Erythroblast (primary cell): ENCODE measurements around the gene AAGAB.

ENCODE experiments used
- DNase-seq, 2 experiments: peaks; one replicate each; lab custom pipeline; 2025; lab: John Stamatoyannopoulos, UW
- GATA1 ChIP-seq: IDR thresholded peaks from 2 replicates; pipeline ENCODE4 v1.6.1; 2011; ENCODE audit warnings: low read depth, mild to moderate bottlenecking, control low read depth, low read length, moderate library complexity
- POLR2A ChIP-seq: IDR thresholded peaks from 2 replicates; pipeline ENCODE4 v1.6.1; 2011; ENCODE audit warnings: mild to moderate bottlenecking, low read length

AAGAB gene

DNA sequence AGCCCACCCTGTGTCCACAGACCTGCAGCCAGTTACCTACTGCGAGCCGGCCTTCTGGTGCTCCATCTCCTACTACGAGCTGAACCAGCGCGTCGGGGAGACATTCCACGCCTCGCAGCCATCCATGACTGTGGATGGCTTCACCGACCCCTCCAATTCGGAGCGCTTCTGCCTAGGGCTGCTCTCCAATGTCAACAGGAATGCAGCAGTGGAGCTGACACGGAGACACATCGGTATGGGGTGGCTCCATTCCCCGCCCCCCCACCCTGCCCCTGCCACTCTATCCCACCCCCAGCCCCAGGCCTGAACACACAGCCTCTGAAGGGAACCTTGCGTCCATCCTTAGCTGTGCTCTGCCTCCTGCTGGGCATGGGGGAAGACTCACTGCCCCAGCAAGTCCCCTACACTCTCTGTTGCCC lies 73.2 kb downstream of the AAGAB start:
- peak in 1 of 2 experiments; percentile 4 for DNase-seq
- TF ChIP-seq POLR2A (no peak), GATA1 (no peak)

DNA sequence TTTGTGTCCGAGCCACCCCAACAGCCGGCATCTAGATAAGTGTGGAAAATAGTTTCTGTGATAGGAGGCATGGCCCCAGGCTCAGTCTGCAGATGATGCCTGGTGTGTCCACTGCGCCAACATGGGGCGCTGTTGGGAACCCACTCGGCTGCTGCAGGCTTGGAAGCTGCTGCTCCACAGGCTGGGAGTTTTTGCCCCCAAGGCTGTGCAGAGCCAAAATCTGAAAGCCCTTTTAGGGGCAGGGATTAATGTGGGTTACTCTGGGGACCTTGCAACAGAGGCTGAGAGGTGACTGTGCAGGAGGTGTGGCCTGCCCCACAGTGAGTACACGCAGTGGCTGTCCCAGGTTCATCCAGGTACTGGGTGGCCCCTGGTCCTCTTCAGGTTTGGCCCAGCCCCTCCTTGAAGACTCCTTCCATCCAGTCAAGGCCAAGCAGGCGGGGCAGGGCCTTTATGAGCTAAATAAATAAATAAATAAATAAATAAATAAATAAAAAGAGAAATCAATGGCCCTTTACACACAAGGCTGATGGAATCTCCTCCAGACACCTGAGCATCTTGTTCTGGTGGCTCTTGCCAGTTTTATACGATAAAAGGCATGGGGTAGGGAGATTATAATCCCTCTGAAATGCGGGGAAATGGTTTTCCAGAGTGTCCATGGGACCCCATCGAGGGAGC lies 73.8 kb downstream of the AAGAB start:
- TF ChIP-seq GATA1 (no peak), POLR2A (no peak)
- no peak for DNase-seq

DNA sequence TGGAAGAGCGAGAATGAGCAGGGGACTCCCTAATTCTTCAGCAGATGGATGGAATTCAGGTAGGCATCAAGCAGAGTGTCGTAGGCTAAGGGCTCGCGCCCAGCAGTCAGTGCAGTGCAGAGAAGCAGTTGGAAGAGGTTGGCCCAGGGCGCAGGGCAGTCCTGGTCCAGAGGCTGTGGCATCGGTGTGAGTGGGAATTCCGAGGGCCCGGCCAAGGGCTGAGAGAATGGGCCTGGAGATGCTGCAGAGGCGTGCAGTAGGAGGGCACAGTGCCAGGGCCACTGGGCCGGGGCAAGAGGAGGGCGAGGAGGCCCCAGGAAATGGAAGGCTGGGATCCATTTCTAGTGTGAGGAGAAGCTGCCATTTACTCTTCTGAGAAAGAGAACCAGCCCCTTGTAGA lies 74.4 kb downstream of the AAGAB start:
- no peak for DNase-seq
- no peak for TF ChIP-seq POLR2A
- no peak for TF ChIP-seq GATA1

DNA sequence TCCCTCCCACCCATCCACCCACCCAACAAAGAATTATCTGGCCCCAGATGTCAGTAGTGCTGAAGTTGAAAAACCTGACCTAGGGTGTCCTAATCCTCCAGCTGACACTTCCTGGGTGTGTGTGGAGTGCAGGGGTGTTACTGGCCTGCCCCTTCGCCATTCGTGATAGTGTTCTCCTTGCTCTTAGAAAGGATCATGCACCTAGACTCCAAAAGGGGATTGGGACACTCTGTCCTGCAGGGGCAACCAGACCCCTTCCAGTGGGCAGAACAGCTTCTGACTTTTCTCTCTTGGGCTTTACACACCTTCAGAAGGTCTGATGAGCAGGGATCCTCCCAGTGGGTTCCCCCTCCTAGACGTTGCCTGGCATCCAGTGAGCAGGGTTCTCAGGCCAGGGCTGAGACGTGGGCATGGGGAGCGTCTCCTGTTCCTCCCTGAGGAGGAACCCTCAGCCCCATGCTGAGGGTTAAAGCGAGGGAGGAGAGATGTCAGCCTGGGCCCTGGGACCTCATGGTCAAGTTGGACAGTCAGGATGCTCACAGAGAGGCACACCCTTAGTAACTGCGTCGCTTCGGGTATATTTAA lies 75.0 kb downstream of the AAGAB start:
- DNase-seq = peak in 1 of 2 experiments; percentile 32
- TF ChIP-seq GATA1 = no peak
- TF ChIP-seq POLR2A = no peak

DNA sequence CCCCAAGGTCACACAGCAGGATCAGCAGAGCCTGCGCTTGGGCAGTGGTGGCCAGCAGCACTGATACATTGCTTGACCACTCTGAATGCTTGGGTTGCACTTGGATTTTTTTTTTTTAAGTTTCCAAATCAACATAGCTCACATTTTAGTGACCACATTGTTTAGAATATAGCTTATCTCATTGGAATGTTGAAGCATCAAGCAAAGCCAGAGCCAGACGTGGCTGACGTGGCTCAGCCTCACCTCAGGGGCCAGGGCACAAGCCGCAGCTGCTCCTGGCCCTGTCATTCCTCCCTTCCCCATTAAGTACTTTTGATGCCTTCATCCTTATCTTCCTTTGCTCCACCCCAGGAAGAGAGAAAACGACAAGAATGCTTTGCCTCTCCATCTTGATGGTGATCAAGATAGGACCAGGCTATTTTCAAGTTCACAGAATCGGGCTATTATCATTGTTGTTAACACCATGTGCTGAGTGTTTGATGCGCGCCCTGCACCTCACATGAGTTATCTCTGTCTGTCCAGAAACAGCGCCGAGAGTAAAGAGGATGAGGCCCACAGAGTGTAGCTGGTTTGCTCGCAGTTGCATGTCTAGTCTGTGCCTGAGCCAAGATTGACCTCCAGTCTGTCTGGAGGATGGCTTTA lies 75.8 kb downstream of the AAGAB start:
- peak; percentile 40 to 77 for DNase-seq
- TF ChIP-seq GATA1 = no peak
- no peak for TF ChIP-seq POLR2A

DNA sequence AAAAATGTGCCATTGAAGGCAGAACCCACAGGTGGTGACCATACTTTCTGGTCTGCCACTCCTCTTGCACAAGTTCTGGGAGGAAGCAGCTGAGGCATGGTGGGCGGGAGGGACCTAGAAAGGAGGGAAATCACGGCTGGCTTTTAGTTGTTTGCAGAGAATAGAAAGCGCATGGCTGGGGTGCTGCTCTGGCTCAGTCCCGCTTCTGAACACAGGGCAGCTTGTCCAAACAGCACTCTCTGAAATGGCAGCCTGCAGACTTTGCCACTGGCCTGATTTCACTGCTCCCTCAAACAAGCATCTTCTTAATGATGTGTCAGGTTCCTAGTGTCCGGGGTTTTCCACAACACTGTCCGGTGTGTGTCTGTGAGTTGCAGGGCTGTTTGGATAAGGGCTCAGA lies 76.7 kb downstream of the AAGAB start:
- DNase-seq = no peak
- TF ChIP-seq POLR2A (no peak), GATA1 (no peak)

DNA sequence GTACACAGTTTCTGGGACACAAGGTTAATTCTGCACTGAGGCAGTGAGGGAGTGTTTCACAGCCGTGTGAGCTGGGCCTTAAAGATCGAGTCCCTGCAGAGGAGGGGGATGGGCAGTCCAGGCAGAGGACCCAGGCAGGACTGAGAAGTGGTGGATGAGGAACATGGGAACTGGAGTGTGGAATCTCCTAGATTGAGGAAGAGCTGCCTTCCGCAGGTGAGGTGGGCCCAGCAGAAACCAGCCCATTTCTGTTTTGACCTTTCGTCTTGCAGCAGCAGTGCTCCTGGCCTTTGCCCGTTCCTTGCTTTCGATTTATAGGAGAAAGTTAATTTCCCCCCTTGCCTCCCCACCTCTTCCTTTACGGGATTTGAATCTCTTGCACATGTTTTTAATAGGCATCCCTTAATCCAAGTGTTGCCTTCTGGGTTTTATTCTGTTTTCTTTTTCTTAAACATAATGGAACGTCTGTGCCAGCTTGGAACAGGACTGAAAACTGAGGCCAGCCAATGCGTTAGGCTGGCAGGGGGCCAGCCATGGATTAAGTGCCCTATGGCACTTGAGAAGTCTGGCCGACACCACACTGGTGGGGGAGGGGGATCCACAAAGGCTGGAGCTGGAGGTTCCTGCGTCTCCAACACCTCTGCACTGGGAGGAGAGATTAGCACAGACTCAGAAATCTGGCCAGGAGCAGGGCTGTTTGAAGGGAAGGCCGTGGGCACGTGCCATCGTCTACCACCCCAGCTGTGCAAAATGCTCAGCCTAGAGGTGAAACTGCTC lies 78.1 kb downstream of the AAGAB start:
- DNase-seq = no peak
- TF ChIP-seq POLR2A (no peak), GATA1 (no peak)

DNA sequence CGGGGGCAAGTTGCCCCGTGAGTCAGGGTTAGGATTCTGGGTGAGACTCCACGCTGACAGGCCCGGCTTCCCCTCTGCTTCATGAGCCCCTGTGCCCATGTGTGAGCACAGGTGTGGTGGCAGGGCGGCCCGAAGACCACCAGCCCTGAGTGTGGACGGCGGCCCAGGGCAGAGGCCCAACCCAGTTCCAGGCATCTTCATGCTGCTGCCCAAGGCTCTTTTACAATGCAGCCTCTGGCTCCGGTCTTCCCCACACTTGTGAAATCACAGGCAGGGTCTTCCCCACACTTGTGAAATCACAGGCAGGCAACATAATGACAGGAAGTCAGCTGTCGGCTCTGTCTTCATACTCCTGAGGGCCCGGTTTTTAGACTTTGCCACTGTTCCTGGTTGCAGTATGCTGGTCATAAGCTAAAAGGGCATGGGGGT lies 78.8 kb downstream of the AAGAB start:
- no peak for DNase-seq

DNA sequence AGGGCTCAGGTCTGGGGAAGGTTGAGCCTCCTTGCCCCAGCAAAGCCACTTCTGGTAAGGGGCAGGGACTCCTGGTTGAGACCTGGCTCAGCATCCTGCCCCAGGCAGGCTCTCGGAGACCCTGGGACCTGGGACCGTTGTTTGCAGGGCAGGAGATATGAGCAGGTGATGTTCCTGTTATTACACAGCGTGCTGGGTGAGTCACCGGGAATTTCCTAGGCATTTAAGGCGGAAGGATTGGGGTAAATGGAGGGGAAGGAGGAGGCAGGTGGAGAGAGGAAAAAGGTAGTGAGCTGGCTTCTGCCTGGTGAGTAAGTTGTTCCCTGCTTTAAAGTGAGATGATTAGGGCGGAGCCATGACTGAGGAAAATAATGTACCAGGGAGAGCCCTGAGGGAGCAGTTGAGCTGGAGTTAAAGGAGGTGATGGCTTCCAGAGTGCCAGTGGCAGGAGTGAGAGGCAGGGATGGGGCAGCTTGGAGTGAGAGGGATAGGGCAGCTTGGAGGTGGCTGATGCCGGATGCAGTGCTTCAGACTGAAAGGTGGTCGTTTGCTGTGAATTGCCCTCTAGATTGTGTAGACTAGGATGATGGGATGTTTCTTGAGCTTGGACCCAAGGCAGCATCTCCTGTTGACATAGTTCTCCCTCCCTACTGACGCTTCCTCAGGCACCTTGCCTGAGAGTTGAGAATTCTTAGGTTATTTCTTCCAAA lies 79.4 kb downstream of the AAGAB start:
- no peak for DNase-seq
- TF ChIP-seq GATA1 = no peak
- no peak for TF ChIP-seq POLR2A

More for the DNA sequence above, 78.8 kb downstream of the AAGAB start:
- no peak for TF ChIP-seq POLR2A
- TF ChIP-seq GATA1 = no peak

DNA sequence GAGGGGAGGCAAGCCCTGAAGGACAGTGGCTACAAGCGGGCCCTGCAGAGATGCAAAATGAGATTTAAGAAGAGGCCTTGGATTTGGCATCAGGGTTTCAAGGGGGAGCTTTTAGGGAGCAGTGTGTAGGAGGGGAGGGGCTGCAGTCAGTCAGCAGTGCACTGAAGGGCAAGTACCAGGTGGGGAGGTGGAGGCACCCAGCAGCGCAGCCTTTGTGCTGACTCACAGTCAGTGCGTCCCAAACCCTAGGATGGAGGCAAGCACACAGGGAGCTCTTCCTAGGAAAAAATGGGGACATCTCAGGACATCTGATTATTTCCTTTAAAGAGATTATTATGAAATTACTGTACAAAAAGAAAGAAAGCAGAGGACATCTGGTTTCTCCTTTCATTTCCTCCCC lies 80.0 kb downstream of the AAGAB start:
- DNase-seq = no peak
- no peak for TF ChIP-seq GATA1

DNA sequence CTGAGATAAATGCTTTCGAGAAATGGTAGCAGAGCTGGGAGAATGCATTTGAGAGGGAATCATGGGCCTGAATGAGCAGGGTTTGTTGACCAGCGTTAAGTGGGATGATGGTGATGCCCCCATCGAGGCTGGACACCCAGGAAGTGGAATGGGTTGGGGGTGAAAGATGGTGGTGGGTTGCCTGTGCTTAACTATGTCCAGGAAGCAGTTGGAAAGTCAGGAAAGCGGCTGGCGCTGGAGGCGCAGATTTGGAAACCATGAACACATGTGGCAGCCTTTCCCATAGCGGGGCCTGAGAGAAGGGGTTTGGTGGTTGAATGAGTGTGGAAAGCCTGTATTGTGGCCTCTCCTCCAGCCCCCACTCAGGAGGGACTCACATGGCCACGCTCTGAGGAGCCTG lies 80.7 kb downstream of the AAGAB start:
- no peak for DNase-seq

DNA sequence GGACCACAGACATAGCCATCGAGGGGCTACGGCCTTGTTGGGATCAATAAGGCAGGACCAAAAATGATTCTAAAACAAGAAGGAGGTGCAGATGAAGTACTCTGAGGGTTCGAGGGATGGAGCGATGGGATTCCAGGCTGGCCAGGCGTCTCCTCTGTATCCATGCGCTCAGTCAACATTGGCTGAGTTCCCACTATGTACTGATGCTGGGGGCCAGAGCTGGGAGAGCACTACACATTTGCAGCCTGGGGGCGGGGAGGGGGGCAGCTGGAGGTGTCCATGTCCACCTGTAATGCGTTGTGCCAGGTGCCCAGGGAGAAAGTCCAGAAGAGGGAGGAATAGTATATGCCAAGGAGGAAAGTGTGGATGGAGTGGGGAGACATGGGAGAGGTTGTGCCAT lies 81.5 kb downstream of the AAGAB start:
- no peak for TF ChIP-seq GATA1
- TF ChIP-seq POLR2A = no peak

More for the DNA sequence above, 80.7 kb downstream of the AAGAB start:
- TF ChIP-seq GATA1 = no peak
- no peak for TF ChIP-seq POLR2A

DNA sequence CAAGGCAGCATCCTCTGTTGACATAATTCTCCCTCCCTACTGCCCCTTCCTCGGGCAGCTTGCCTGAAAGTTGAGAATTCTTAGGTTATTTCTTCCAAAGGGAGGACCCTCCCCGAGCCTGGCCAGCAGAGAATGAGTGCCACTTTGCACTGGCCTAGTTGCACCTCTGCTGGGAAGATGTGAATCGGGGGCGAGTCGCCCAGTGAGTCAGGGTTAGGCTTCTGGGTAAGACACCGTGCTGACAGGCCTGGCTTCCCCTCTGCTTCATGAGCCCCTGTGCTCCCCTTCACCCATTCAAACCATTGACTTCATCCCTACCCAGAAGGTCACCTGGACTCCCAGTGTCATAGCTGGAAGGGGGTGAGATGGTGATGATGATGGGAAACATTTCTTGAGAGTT lies 82.3 kb downstream of the AAGAB start:
- no peak for DNase-seq
- TF ChIP-seq GATA1 (no peak), POLR2A (no peak)

More for the DNA sequence above, 81.5 kb downstream of the AAGAB start:
- no peak for DNase-seq
